Germinal center (tissue), 1 donor: ENCODE measurements around the gene DGLUCY.
"Not testable (repeated sequence)": the region's sequence is repeated elsewhere in the genome, so short reads cannot be mapped to it uniquely, and the experiment has no call there.

Source experiments
- DNase-seq: peaks from one replicate; pipeline ENCODE4 v3.0.0; 2012; ENCODE audit warnings: mixed read lengths, low spot score

The DGLUCY gene

DNA sequence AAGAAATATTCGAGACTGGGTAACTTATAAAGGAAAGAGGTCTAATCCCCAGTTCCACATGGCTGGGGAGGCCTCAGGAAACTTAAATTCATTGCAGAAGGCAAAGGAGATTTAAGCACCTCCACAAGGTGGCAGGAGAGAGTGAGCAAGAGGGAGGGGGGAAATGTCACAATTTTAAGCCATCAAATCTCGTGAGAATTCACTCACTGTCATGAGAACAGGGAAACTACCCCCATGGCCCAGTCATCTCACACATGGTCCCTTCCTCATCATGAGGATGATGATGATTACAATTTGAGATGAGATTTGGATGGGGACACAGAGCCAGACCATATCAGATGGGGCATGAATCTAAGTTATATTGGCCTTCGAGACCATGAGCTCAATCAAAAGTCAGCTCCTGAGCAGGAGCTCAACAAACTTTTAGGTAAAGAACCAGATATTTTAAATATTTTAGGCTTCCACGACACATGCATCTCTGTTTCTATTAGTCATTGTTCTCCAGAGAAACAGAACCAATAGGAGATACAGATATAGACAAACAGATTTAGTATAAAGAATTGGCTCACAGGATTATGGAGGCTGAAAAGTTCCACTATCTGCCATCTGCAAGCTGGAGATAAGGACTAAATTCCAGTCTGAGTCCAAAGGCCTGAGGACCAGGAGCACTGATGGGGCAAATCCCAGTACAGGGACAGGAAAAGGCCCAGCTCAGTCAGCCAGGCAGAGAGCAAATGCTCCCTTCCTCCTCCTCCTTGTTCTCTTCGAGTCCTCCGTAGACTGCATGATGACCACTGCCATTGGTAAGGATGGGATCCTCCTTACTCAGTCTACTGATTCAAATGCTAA lies 24.9 kb downstream of the DGLUCY start:
- DNase-seq = peak; percentile 41

DNA sequence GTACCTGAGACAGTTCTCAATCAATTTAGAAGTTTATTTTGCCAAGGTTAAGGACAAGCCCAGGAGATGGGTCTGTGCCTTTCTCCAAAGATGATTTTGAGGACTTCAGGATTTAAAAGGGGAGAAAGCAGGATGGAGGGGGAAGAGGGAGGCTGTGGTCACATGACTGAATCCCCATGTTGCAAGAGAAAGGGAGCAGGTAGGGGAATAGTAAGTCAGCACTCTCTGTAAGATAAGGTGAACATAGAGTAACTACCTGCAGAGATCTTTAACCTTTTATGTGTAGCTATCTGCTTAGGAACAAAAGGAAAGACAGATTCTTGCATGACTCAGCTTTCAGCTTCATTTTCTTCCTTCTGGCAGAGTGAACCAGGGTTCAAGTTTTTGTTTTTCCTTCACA lies 25.9 kb downstream of the DGLUCY start:
- DNase-seq = no peak

GRCh38 chr14:91140672-91141071 lies 26.8 kb downstream of the DGLUCY start:
- DNase-seq = no peak

DNA sequence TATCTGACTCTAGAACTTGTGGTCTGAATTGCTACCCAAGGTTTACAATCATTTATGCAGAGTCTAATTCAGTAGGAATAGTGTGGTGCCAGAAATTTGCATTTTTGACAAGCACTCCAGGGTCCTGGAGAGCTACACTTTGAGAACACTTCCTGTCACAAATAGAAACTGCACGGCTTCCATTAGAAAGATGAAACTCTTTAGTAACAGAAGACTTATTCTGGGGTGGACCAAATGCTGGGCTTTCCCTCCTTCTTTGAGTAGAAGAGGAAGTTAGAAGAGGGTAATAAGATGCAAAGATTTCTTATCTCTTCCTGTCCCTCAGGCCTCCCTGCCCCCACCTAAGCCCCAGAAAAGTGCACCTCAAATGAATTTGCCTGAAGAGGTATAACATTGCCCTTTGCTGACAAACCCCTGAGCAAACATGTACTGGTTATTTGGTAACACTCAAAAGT lies 28.4 kb downstream of the DGLUCY start:
- DNase-seq = peak; percentile 64

DNA sequence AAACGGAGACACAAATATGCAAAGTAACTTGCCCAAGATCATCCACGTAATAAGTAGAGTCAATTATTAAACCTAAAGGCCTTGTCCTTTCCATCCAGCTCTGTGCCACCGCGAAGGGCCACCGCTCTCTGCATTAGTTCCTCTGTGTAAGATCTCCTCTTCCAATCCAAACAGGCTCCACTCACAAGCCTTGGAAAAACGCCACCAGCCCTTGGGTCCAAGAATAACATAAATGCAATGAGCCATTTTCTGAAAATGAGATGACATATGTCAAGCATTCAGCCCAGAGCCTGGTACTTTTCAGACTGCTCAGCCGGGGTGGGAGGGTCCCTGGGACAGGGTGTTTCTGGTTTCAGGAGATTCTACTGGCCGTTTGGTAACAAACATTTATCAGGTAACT lies 30.0 kb downstream of the DGLUCY start:
- no peak for DNase-seq

DNA sequence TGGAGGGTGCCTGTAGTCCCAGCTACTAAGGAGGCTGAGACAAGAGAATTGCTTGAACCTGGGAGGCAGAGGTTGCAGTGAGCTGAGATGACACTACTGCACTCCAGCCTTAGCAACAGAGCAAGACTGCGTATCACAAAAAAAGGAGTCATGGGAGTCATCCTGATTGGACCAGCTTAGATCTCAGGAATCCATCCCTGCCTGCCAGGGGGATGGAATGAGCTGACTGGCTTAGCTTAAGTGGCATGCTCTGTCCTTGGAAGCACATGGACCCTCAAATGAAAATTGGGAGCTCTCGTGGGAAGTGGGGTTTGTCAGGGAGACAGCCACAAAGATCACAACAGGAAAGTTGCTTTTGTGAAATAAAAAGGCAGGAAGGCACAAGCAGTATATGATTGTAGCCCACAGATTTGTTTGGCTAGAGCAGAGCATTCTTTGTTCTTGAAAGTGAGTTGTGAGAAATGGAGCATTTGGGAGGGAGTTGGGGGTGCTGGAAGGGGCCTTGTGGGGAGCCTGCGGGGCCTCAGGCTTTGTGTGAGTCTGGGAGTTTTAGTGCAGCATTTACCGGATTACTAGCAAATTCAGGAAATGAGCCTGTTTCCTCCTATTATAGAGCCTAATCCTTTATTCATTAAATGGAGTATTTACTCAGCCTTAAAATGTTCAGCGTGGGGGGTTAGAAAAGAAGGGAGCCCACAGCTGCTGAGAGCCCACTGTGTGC lies 30.7 kb downstream of the DGLUCY start:
- DNase-seq = no peak

DNA sequence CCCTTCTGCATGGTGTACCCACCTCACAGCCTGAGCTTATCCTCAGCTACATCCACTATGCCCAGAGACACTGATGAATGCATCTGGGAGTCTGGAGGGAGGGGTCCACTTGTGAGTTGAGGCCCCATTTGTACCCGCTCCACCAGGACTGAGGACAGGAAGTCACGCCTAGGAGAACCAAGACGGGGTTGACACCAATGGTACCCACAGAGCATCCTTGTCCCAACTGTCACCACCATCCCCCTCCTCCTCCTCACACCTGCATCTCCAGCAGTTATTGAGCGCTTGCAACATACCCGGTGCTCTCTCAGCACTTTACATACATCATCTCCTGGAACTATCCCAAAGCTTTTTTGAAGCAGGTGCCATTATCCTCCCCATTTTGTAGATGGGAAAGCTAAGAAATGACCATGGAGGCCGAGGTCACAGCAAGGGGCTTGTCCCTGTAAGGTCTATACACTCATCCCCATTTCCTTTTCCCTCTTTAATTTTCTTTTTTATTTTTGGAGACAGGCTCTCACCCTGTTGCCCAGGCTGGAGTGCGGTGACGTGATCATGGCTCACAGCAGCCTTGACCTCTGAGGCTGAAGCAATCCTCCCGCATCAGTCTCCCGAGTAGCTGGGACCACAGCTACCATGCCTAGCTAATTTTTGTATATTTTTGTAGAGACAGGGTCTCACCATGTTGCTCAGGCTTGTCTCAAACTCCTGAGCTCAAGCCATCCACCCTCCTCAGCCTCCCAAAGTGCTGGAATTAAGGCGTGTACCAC lies 31.7 kb downstream of the DGLUCY start:
- no peak for DNase-seq

GRCh38 chr14:91146661-91147060 lies 32.8 kb downstream of the DGLUCY start:
- no peak for DNase-seq

DNA sequence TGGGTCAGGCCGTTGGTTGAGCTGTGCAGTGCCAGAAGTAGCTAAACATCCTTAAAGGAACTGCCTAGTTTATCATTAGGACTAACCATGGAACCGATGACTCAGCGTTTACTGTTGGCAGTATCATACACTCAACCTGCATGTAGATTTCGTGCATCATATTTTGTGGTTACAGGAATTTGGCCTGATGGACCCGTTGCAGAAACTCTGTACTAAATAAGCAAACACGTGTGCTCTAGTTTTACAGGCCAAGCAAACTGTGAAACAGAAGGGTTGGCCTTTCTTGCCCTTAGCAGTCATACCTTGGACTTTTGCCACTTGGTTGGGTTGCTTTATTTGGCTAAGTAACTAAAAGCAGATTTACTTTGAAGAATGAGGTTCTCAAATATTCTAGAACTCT lies 35.6 kb downstream of the DGLUCY start:
- no peak for DNase-seq

DNA sequence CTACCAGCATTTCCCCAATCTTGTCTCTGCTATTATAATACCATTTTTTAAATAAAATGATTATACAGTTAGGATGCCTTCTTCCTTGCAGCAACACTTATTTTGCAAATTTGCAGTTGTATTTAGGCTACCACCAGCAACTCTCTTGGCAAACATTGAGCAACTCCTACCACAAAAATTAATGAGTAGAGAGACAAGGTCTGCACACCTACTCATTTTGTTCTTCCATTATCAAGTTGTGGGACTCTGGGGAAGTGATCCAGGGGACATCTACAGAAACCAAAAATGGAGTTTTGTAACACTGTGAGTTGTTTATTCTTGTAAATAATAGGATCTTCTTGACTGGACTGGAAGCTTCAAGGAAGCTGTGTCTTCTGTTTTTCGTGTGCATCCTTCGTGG lies 38.6 kb downstream of the DGLUCY start:
- DNase-seq = no peak

GRCh38 chr14:91153360-91153759 lies 39.5 kb downstream of the DGLUCY start:
- DNase-seq = no peak

GRCh38 chr14:91154851-91155625 lies 41.2 kb downstream of the DGLUCY start:
- no peak for DNase-seq

GRCh38 chr14:91155626-91156089 lies 41.8 kb downstream of the DGLUCY start:
- DNase-seq = no peak

- not testable (repeated sequence) for DNase-seq
These were observed 42.3 kb downstream of the DGLUCY start for GRCh38 chr14:91156142-91156666.

DNA sequence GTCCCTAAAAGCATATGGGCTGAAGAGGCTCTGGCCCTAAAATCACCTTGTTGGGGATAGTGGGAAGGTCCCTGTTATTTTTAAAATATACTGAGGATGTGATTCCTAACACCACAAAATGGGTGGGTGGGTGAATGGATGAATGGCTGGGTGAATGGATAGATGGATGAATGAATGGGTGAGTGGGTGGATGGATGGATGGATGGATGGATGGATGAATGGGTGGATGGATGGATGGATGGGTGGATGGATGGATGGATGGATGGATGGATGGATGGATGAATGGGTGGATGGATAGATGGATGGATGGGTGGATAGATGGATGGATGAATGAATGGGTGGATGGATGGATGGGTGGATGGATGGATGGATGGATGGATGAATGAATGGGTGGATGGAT lies 43.0 kb downstream of the DGLUCY start:
- DNase-seq = not testable (repeated sequence)

- no peak for DNase-seq
These were observed 44.4 kb downstream of the DGLUCY start for GRCh38 chr14:91158091-91158790.

DNA sequence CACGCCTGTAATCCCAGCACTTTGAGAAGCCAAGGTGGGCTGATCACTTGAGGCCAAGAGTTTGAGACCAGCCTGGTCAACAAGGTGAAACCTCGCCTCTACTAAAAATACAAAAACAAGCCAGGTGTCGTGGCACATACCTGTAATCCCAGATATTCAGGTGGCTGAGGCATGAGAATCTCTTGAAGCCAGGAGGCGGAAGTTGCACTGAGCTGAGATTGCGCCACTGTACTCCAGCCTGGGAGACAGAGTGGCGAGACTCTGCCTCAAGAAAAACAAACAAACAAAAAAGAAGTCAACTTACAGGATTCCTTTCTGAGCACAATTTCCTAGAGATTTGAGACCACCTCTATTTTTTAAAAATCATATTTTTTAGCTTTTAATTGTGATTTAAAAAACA lies 45.3 kb downstream of the DGLUCY start:
- DNase-seq = no peak

DNA sequence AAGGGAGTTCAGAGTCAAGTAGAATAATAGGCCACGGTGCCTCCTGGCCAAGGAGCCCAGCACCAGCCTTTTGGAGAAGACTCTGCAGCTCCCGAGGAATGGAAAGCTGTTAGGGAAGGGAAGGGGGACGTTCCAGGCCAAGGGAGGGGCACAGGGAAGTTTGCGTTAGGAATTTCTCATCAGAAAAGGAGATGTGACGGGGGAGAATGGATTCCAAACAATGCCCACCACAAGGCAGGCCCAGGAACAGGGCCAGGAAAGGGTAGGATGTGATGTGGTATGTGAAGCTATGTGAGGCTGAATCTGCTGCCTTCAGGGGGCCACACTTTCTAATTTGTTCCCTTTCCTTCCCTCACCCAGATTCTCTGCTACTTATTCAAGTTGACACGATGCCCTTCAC lies 46.0 kb downstream of the DGLUCY start:
- DNase-seq = no peak

DNA sequence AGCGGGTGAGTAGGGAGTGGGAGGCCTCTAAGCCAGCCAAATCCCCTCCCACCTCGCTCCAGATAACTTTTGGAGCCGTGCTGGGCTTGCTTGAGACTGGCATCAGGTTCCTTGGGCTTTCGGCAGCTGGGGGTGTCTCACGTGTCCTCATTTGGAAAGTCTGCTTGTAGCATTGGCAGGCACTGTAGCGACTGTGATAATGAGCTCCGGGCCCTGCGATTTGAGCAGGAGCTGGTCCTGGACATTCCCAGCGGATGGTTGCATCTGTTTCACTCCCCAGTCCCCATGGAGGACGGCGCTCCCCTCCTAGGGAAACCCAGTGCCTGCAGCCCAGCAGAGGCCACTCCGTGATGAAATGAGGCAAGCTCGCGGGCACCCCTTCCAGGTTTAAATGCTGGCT lies 49.4 kb downstream of the DGLUCY start:
- DNase-seq = no peak

DNA sequence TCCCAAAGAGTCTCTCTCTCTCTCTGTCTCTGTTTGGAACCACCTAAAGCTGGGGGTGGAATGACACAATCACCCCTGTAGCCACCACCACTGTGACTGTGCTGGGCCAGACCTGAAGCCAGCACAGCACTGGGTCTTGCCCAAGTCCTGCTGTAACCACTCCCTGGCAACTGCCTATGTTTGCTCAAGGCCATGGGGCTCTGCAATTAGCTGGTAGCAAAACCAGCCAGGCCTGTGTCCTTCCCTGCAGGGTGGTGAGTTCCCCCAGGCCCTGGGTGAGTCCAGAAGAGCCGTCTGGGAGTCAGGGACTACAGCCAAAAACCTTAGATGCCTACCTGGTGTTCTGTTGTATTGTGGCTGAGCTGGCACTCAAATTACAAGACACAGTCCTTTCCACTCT lies 50.8 kb downstream of the DGLUCY start:
- no peak for DNase-seq

GRCh38 chr14:91167380-91167770 lies 53.5 kb downstream of the DGLUCY start:
- no peak for DNase-seq
